A549 (cell line): ENCODE data around the gene COL5A1. TPM values are rescaled to one million over a fixed set of nuclear protein-coding genes. Genes with fewer than 3 reads are reported as not detected.

Source experiments
- ATAC-seq, 2 experiments: fragments of 200-7000 bp in 1 of 2; fragments of >200 bp in 1 of 2; cut with Nextera tagmentation in 1 of 2; cut with Tn5 transposase in 1 of 2; 3 replicates each; pipeline versions ENCODE4 v1.8.0 to v1.9.1; 2018 to 2020; ENCODE audit warnings: mild to moderate bottlenecking in 1 of 2, moderate library complexity in 1 of 2
- CTCF ChIA-PET: fragments of 300-600 bp; sonication (Branson Sonifier 250); formaldehyde crosslinking; extraction: SDS; loops from one replicate; lab custom pipeline; 2021; ENCODE audit warnings: antibody characterized with exemption, inconsistent platforms; lab: Yijun Ruan, JAX
- POLR2A ChIA-PET: fragments of 350-600 bp; formaldehyde crosslinking; extraction: SDS; loops from one replicate; lab custom pipeline; 2021; ENCODE audit warnings: antibody characterized with exemption, inconsistent platforms; lab: Yijun Ruan, JAX
- DNase-seq, 2 experiments: peaks; one replicate each; pipeline versions ENCODE4 v3.0.0 to v3.0.0-alpha.2; 2011 to 2016; ENCODE audit warnings: low read depth in 1 of 2, low spot score in 1 of 2
- FAIRE-seq: peaks from 2 replicates; lab custom pipeline; 2011; peaks lifted over from hg19 to GRCh38; lab: Jason Lieb, UNC
- H3K27ac ChIP-seq, 2 experiments: fragments of >200 bp; sonication (Bioruptor Twin); formaldehyde crosslinking; 3 replicates each; pipeline ENCODE4 v1.5.1; 2016 to 2017
- H3K4me1 ChIP-seq: fragments of >200 bp; sonication (Bioruptor Twin); formaldehyde crosslinking; 3 replicates; pipeline ENCODE4 v1.6.1; 2016
- H3K4me2 ChIP-seq: fragments of >200 bp; sonication (Bioruptor Twin); formaldehyde crosslinking; 3 replicates; pipeline ENCODE4 v1.6.1; 2016
- H3K4me3 ChIP-seq: fragments of >200 bp; sonication (Bioruptor Twin); formaldehyde crosslinking; 3 replicates; pipeline ENCODE4 v1.5.1; 2016
- H3K9me3 ChIP-seq: fragments of >200 bp; sonication (Bioruptor Twin); formaldehyde crosslinking; 3 replicates; pipeline ENCODE4 v1.6.1; 2016
- ATOH8 ChIP-seq: fragments of 250-450 bp; sonication (Bioruptor Pico); IDR thresholded peaks from 2 replicates; pipeline ENCODE4 v1.5.0; 2020; ENCODE audit warnings: low read depth, mild to moderate bottlenecking, moderate library complexity
- CBX8 ChIP-seq: fragments of 200-600 bp; sonication (generic); IDR thresholded peaks from 2 replicates; pipeline ENCODE4 v1.6.1; 2016
- CHD2 ChIP-seq: fragments of 150-350 bp; IDR thresholded peaks from 2 replicates; pipeline ENCODE4 v1.6.1; 2014; ENCODE audit warnings: low read length; ENCODE audit not compliant: partially characterized antibody
- CHD4 ChIP-seq: fragments of 200-600 bp; sonication (generic); IDR thresholded peaks from 2 replicates; pipeline ENCODE4 v1.6.1; 2016; ENCODE audit warnings: antibody characterized with exemption, mild to moderate bottlenecking, borderline replicate concordance
- CTCF ChIP-seq: fragments of >200 bp; sonication (Bioruptor Twin); formaldehyde crosslinking; IDR thresholded peaks from 3 replicates; pipeline ENCODE4 v1.5.1; 2016
- FOSL2 ChIP-seq, 2 experiments: fragments of 450-650 bp in 1 of 2; fragments of >200 bp in 1 of 2; sonication (Bioruptor Twin) in 1 of 2; formaldehyde crosslinking; IDR thresholded peaks; 2 replicates each; pipeline versions ENCODE4 v1.5.0 to v1.6.1; 2016 to 2020; ENCODE audit warnings: mild to moderate bottlenecking in 1 of 2, moderate library complexity in 1 of 2
- HOXA7 ChIP-seq: fragments of 250-450 bp; sonication (Bioruptor Pico); IDR thresholded peaks from 2 replicates; pipeline ENCODE4 v1.5.0; 2020; ENCODE audit warnings: mild to moderate bottlenecking, moderate library complexity
- JUN ChIP-seq, 2 experiments: fragments of >200 bp; sonication (Bioruptor Twin); formaldehyde crosslinking; IDR thresholded peaks; 2 replicates in 1 of 2; 3 replicates in 1 of 2; pipeline ENCODE4 v1.6.1; 2016 to 2017
- JUNB ChIP-seq: fragments of >200 bp; sonication (Bioruptor Twin); formaldehyde crosslinking; IDR thresholded peaks from 2 replicates; pipeline ENCODE4 v1.6.1; 2016
- KDM1A ChIP-seq: fragments of 200-600 bp; sonication (generic); IDR thresholded peaks from 2 replicates; pipeline ENCODE4 v1.6.1; 2016; ENCODE audit warnings: low read depth, mild to moderate bottlenecking
- KDM5A ChIP-seq: fragments of 200-600 bp; sonication (generic); IDR thresholded peaks from 2 replicates; pipeline ENCODE4 v1.6.1; 2016; ENCODE audit warnings: antibody characterized with exemption, mild to moderate bottlenecking
- MAZ ChIP-seq: fragments of 150-350 bp; IDR thresholded peaks from 2 replicates; pipeline ENCODE4 v1.6.1; 2014; ENCODE audit warnings: antibody characterized with exemption, low read depth, low read length, borderline replicate concordance
- MYC ChIP-seq: IDR thresholded peaks from 2 replicates; pipeline ENCODE4 v1.6.1; 2012; ENCODE audit warnings: mild to moderate bottlenecking, inconsistent platforms, low read length, improper control_type of control experiment, borderline replicate concordance
- NR3C1 ChIP-seq: fragments of >200 bp; sonication (Bioruptor Twin); formaldehyde crosslinking; IDR thresholded peaks from 3 replicates; pipeline ENCODE4 v1.6.1; 2017
- POLR2A ChIP-seq: IDR thresholded peaks from 2 replicates; pipeline ENCODE4 v1.6.1; 2012; ENCODE audit warnings: mild to moderate bottlenecking, low read length
- POLR2AphosphoS2 ChIP-seq: conservative IDR thresholded peaks from 2 replicates; pipeline ENCODE4 v1.6.1; 2012; ENCODE audit warnings: low read length, improper control_type of control experiment, inconsistent platforms
- RAD21 ChIP-seq, 2 experiments: fragments of >200 bp in 1 of 2; sonication (Bioruptor Twin) in 1 of 2; formaldehyde crosslinking in 1 of 2; IDR thresholded peaks in 1 of 2; conservative IDR thresholded peaks in 1 of 2; 2 replicates in 1 of 2; 3 replicates in 1 of 2; pipeline ENCODE4 v1.6.1; 2012 to 2018; ENCODE audit warnings: inconsistent platforms in 1 of 2
- RARB ChIP-seq: fragments of 250-450 bp; sonication (Bioruptor Pico); IDR thresholded peaks from 2 replicates; pipeline ENCODE4 v1.8.0; 2021; ENCODE audit warnings: mild to moderate bottlenecking, moderate library complexity
- RCOR1 ChIP-seq: fragments of 150-350 bp; IDR thresholded peaks from 2 replicates; pipeline ENCODE4 v1.6.1; 2014; ENCODE audit warnings: antibody characterized with exemption, low read length, low read depth
- TP53 ChIP-seq: fragments of 250-450 bp; sonication (Bioruptor Pico); IDR thresholded peaks from 2 replicates; pipeline ENCODE4 v1.5.0; 2021; ENCODE audit warnings: mild to moderate bottlenecking, moderate library complexity
- ZC3H11A ChIP-seq: fragments of 450-650 bp; IDR thresholded peaks from 2 replicates; pipeline ENCODE4 v1.6.1; 2014; ENCODE audit warnings: antibody characterized with exemption, mild to moderate bottlenecking
- WGBS: methylation state at CpG from one replicate; pipeline ENCODE4 v1.1.6; 2017; ENCODE audit errors: missing lambda C conversion rate; 5-methylcytosine and 5-hydroxymethylcytosine counted together
- polyA plus RNA-seq, 4 experiments: library from polyadenylated mRNA; depleted of rRNA in 3 of 4; stranded (reverse); fragments of >200 nt; fragmentation: RNase III in 1 of 4; extraction: RNeasy Plus Mini Kit Qiagen cat#74134 plus additional on column Dnase treatment in 1 of 4; gene quantifications; 2 replicates in 3 of 4; 3 replicates in 1 of 4; pipeline ENCODE4 v1.2.3, GENCODE V29; 2011 to 2017
- TF ChIP-seq, protein P1 (sequence below): fragments of 150-350 bp; IDR thresholded peaks from 2 replicates; pipeline ENCODE4 v1.6.1; 2014; ENCODE audit warnings: low read depth, mild to moderate bottlenecking, low read length

Gene COL5A1
- polyA plus RNA-seq, 2 of the 4 experiments (the other 2 are of a cell fraction), result 16.1 to 67.5 TPM

DNA sequence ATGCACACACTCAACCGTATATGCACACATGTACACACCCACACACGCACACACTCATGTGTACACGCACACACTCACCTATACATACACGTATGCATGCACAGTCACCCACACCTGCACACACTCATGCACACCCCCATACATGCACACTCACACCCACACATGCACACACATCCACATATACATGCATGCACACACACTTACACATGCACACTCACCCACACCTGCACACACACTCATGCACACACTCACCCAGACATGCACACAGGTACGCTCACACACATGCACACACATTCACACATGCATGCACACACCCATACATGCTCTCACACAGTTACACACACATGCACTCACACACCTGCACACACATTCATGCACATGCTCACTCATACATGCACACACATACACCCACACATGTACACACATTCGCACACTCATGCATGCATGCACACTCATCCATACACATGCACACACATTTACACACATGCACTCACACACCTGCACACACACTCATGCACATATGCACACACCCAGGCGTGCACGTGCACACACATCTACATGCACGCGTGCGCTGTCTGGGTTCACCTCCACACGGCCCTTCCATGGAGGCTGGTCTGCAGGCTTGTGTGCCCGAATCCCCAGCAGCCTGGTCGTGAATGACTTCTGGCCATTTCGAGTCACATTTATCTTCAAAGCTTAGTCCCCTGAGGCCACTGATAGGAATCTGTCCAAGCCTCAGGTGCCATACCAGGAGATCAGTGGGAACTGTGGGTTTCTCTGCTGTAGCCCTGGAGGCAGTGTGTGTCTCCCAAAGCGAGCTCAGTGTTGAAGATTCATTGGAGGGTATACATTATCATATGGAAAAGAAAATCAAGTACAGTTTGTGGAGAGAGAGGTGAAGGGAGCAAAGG, 103.0 kb downstream of the COL5A1 start:
- TF ChIP-seq RCOR1 (no peak), CTCF (no peak), FOSL2 (IDR thresholded peaks at IDR 0.05) (no peak), FOSL2 (CRISPR knock-in tag; IDR thresholded peaks at IDR 0.05) (no peak), POLR2A (no peak), RAD21 (conservative IDR thresholded peaks at IDR 0.05 in 1 of 2, IDR thresholded peaks at IDR 0.05 in 1 of 2) (no peak), KDM1A (no peak)
- TF ChIP-seq, protein P1, sequence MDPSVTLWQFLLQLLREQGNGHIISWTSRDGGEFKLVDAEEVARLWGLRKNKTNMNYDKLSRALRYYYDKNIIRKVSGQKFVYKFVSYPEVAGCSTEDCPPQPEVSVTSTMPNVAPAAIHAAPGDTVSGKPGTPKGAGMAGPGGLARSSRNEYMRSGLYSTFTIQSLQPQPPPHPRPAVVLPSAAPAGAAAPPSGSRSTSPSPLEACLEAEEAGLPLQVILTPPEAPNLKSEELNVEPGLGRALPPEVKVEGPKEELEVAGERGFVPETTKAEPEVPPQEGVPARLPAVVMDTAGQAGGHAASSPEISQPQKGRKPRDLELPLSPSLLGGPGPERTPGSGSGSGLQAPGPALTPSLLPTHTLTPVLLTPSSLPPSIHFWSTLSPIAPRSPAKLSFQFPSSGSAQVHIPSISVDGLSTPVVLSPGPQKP, result no peak
- ChIA-PET CTCF (interaction anchor here (0.6 to 2.1 kb wide), 4 partner anchors 47 to 295 kb away, joined by 3 to 8 read pairs (median 4); no protein-coding TSS in a partner anchor), POLR2A (no interaction called here)
- Histone ChIP-seq H3K27ac (no peak overlapping the region), H3K4me1 (no peaks in the 10 kb centered on the region), H3K4me2 (no peak overlapping the region), H3K4me3 (no peak overlapping the region), H3K9me3 (no peaks in the 10 kb centered on the region)
- FAIRE-seq, result no peak
- WGBS, result 91% methylated on average over 13 of the region's 16 CpGs
- no peak for DNase-seq
- ATAC-seq, result no peak

- no peak for TF ChIP-seq KDM1A
- TF ChIP-seq CHD2, result no peak
- no peak for TF ChIP-seq JUNB
- no peak for TF ChIP-seq ZC3H11A
- no peak for TF ChIP-seq CBX8
- TF ChIP-seq TP53 (CRISPR knock-in tag), result no peak
- TF ChIP-seq CHD4, result no peak
- no peak for TF ChIP-seq MYC
- TF ChIP-seq JUN (IDR thresholded peaks at IDR 0.05), result no peak
- TF ChIP-seq RARB (CRISPR knock-in tag), result no peak
- TF ChIP-seq ATOH8 (CRISPR knock-in tag), result no peak
- TF ChIP-seq RAD21 (conservative IDR thresholded peaks at IDR 0.05 in 1 of 2, IDR thresholded peaks at IDR 0.05 in 1 of 2), result no peak
- no peak for TF ChIP-seq POLR2AphosphoS2
- no peak for TF ChIP-seq KDM5A
- no peak for TF ChIP-seq MAZ
- no peak for TF ChIP-seq NR3C1
- TF ChIP-seq HOXA7 (CRISPR knock-in tag), result no peak
- ChIA-PET CTCF (no interaction called here), POLR2A (no interaction called here)
- no peak overlapping the region for H3K4me3 ChIP-seq
- H3K9me3 ChIP-seq, result no peaks in the 10 kb centered on the region
- no peak for ATAC-seq
- no peak overlapping the region for H3K4me2 ChIP-seq
- no peak overlapping the region for H3K27ac ChIP-seq
- no peaks in the 10 kb centered on the region for H3K4me1 ChIP-seq
- FAIRE-seq, result no peak
- DNase-seq, result no peak
- 54% methylated on average over 1 of the region's 1 CpG for WGBS
These were observed 106.4 kb downstream of the COL5A1 start for GRCh38 chr9:134747951-134748489.
